Endothelial cell of umbilical vein (primary cell): ENCODE measurements around the gene PIP4K2C. TPM values are rescaled to one million over a fixed set of nuclear protein-coding genes. Genes with fewer than 3 reads are reported as not detected.

Experiments used
- BruUV-seq: library from RNA; stranded (reverse); fragments of 400-500 nt; replicated peaks from 2 replicates; lab custom pipeline; 2021; lab: Mats Ljungman, UMichigan
- CTCF ChIA-PET: fragments of 300-600, 350-600 bp; sonication (Branson Sonifier 250); formaldehyde crosslinking; loops from one replicate; lab custom pipeline; 2021; ENCODE audit warnings: antibody characterized with exemption, inconsistent platforms; lab: Charles Lee
- POLR2A ChIA-PET: fragments of 300-600, 350-600 bp; sonication (Branson Sonifier 250); formaldehyde crosslinking; loops from one replicate; lab custom pipeline; 2021; ENCODE audit warnings: antibody characterized with exemption, inconsistent platforms; lab: Charles Lee
- DNase-seq: peaks from one replicate; pipeline ENCODE4 v3.0.0-alpha.2; 2011; ENCODE audit warnings: low read depth, low spot score
- FAIRE-seq: peaks from 2 replicates; lab custom pipeline; 2011; peaks lifted over from hg19 to GRCh38; lab: Jason Lieb, UNC
- H2AFZ ChIP-seq: 2 replicates; pipeline ENCODE4 v1.6.0; 2012; ENCODE audit warnings: low read depth, low read length, control low read depth, inconsistent platforms
- H3K27ac ChIP-seq: 2 replicates; pipeline ENCODE4 v1.5.1; 2011; ENCODE audit warnings: low read depth, mild to moderate bottlenecking, control low read depth, low read length, moderate library complexity; ENCODE audit not compliant: insufficient read depth
- H3K27me3 ChIP-seq, 2 experiments: 2 replicates each; pipeline versions ENCODE4 v1.6.0 to v1.6.1; 2011; ENCODE audit warnings: low read length in 2 of 2, mixed read lengths in 1 of 2; ENCODE audit not compliant: control insufficient read depth in 2 of 2, insufficient read depth in 2 of 2
- H3K36me3 ChIP-seq, 2 experiments: 2 replicates in 1 of 2; 3 replicates in 1 of 2; pipeline ENCODE4 v1.5.1; 2011; ENCODE audit warnings: low read length in 2 of 2, mild to moderate bottlenecking in 1 of 2, moderate library complexity in 1 of 2; ENCODE audit not compliant: control insufficient read depth in 2 of 2, insufficient read depth in 2 of 2; ENCODE audit errors: extremely low read depth in 1 of 2
- H3K4me1 ChIP-seq: 3 replicates; pipeline ENCODE4 v1.5.1; 2011; ENCODE audit warnings: mild to moderate bottlenecking, low read length; ENCODE audit not compliant: control insufficient read depth, insufficient read depth; ENCODE audit errors: extremely low read depth
- H3K4me2 ChIP-seq: 2 replicates; pipeline ENCODE4 v1.6.1; 2011; ENCODE audit warnings: low read length, control low read depth, mixed read lengths; ENCODE audit not compliant: insufficient read depth
- H3K4me3 ChIP-seq, 3 experiments: fragments of 200-600 bp in 1 of 3; sonication (generic), shearing (Covaris generic) in 1 of 3; replicated peaks in 1 of 3; 2 replicates each; pipeline ENCODE4 v1.5.1; 2011 to 2016; ENCODE audit warnings: control low read depth in 3 of 3, low read length in 3 of 3, mild to moderate bottlenecking in 2 of 3, inconsistent platforms in 1 of 3, low read depth in 1 of 3, moderate library complexity in 1 of 3; ENCODE audit not compliant: insufficient read depth in 1 of 3
- H3K79me2 ChIP-seq: 2 replicates; pipeline ENCODE4 v1.6.0; 2012; ENCODE audit warnings: low read length, inconsistent platforms; ENCODE audit not compliant: control insufficient read depth, insufficient read depth
- H3K9ac ChIP-seq: replicated peaks from 2 replicates; pipeline ENCODE3; 2011; ENCODE audit warnings: low read length, control low read depth; ENCODE audit not compliant: insufficient read depth; ENCODE audit errors: extremely low read depth
- H3K9me1 ChIP-seq: replicated peaks from 3 replicates; pipeline ENCODE4 v1.6.0; 2011; ENCODE audit warnings: mild to moderate bottlenecking, low read length; ENCODE audit not compliant: control insufficient read depth, insufficient read depth; ENCODE audit errors: extremely low read depth
- H3K9me3 ChIP-seq: replicated peaks from 2 replicates; pipeline ENCODE4 v1.5.1; 2012; ENCODE audit warnings: low read length, inconsistent platforms; ENCODE audit not compliant: control insufficient read depth, insufficient read depth
- H4K20me1 ChIP-seq: replicated peaks from 2 replicates; pipeline ENCODE3; 2011; ENCODE audit warnings: mild to moderate bottlenecking, low read length; ENCODE audit not compliant: control insufficient read depth, insufficient read depth; ENCODE audit errors: extremely low read depth
- EZH2 ChIP-seq: IDR thresholded peaks from 2 replicates; pipeline ENCODE4 v1.6.1; 2012; ENCODE audit warnings: borderline replicate concordance, low read depth, mild to moderate bottlenecking, moderate library complexity, low read length, inconsistent platforms; ENCODE audit not compliant: severe bottlenecking
- FOS ChIP-seq: IDR thresholded peaks from 2 replicates; pipeline ENCODE4 v1.6.1; 2011; ENCODE audit warnings: mild to moderate bottlenecking, low read length, moderate library complexity, borderline replicate concordance; ENCODE audit not compliant: insufficient read depth
- GATA2 ChIP-seq: IDR thresholded peaks from 2 replicates; pipeline ENCODE4 v1.7.0; 2011; ENCODE audit warnings: low read depth, mild to moderate bottlenecking, moderate library complexity, mixed read lengths, low read length; ENCODE audit not compliant: insufficient read length, insufficient read depth
- JUN ChIP-seq: IDR thresholded peaks from 2 replicates; pipeline ENCODE4 v1.6.1; 2011; ENCODE audit warnings: borderline replicate concordance, low read depth; ENCODE audit not compliant: insufficient read length, insufficient read depth
- MAX ChIP-seq: IDR thresholded peaks from 2 replicates; pipeline ENCODE4 v1.6.1; 2011; ENCODE audit not compliant: insufficient read depth, insufficient read length
- MYC ChIP-seq: IDR thresholded peaks from one replicate; pipeline ENCODE4 v1.6.1; 2011; ENCODE audit warnings: mild to moderate bottlenecking, low read depth, low read length
- POLR2A ChIP-seq: IDR thresholded peaks from 2 replicates; pipeline ENCODE4 v1.6.1; 2012; ENCODE audit warnings: low read depth, mild to moderate bottlenecking, control low read depth, low read length
- POLR2AphosphoS5 ChIP-seq: IDR thresholded peaks from 2 replicates; pipeline ENCODE4 v1.6.1; 2012; ENCODE audit warnings: low read depth, mild to moderate bottlenecking, control low read depth, low read length, moderate library complexity; ENCODE audit not compliant: insufficient read depth
- dilution Hi-C: fragments of 300-500 bp; cut with MboI; formaldehyde crosslinking; loops from one replicate; pipeline ENCODE4 v1.15.0; 2019; ENCODE audit warnings: low sequenced_read_pairs; ENCODE audit not compliant: extremely low pct_ligation_motif_present
- intact Hi-C: fragments of 100-400 bp; cut with micrococcal nuclease; formaldehyde crosslinking; loops from one replicate; pipeline ENCODE4 v1.10.0; 2022
- polyA plus RNA-seq, 4 experiments: library from polyadenylated mRNA; depleted of rRNA in 3 of 4; stranded (reverse) in 3 of 4; unstranded in 1 of 4; fragments of >200 nt; gene quantifications; 2 replicates each; pipeline versions ENCODE4 v1.2.1 to v1.2.3, GENCODE V29; 2011 to 2012; ENCODE audit warnings: missing spikeins in 1 of 4
- total RNA-seq: library from RNA; stranded (reverse); gene quantifications from 2 replicates; pipeline ENCODE4 v1.2.3, GENCODE V29; 2021
- TF ChIP-seq, protein P1 (sequence below), 2 donors: IDR thresholded peaks; 1 replicate in 1 of 2; 2 replicates in 1 of 2; pipeline ENCODE4 v1.5.1; 2011; ENCODE audit warnings: low read length in 2 of 2, mild to moderate bottlenecking in 2 of 2, moderate library complexity in 2 of 2, control low read depth in 1 of 2, inconsistent platforms in 1 of 2, low read depth in 1 of 2; ENCODE audit not compliant: insufficient read depth in 1 of 2; ENCODE audit errors: extremely low read depth in 1 of 2

PIP4K2C gene
- total and polyA plus RNA-seq, 2 donors (not counting 3 experiments of a cell fraction or from before 2014, with no cell fraction given): 10.5 to 11.5 TPM

- Histone ChIP-seq H3K4me3 (peak overlapping the region in 2 of 3 experiments; percentile 30 to 67), H2AFZ (peak overlapping the region; percentile 91), H3K36me3 (peaks cover 0 to 1% of the 10 kb centered on the region in 2 experiments), H3K79me2 (no peaks in the 10 kb centered on the region), H3K9me1 (no peaks in the 10 kb centered on the region), H3K27me3 (peaks cover 5 to 16% of the 10 kb centered on the region in 2 experiments), H4K20me1 (no peaks in the 10 kb centered on the region), H3K4me1 (peaks cover 3% of the 10 kb centered on the region), H3K9me3 (no peaks in the 10 kb centered on the region), H3K27ac (no peak overlapping the region), H3K9ac (no peak overlapping the region), H3K4me2 (peak overlapping the region; percentile 32)
- CTCF ChIA-PET: interaction anchor here (0.6 to 5.7 kb wide), 6 partner anchors 10 to 116 kb away, joined by 3 to 54 read pairs (median 7); partner anchors contain the start of gene B4GALNT1
- FAIRE-seq (no peak), DNase-seq (no peak)
- intact Hi-C loops: loop anchor here (2.0 kb wide), 1 partner anchor 20 kb away; the partner anchor contains the start of gene PIP4K2C
- no TSS peak for BruUV-seq
- dilution Hi-C loops: no loop called here
- POLR2A ChIA-PET: interaction anchor here (1.0 kb wide), 1 partner anchor 10 kb away, joined by 3 read pairs; no protein-coding TSS in a partner anchor
- TF ChIP-seq GATA2 (no peak), JUN (no peak), POLR2A (no peak), FOS (no peak), POLR2AphosphoS5 (no peak), MAX (no peak), MYC (no peak), EZH2 (no peak)
- TF ChIP-seq, protein P1, sequence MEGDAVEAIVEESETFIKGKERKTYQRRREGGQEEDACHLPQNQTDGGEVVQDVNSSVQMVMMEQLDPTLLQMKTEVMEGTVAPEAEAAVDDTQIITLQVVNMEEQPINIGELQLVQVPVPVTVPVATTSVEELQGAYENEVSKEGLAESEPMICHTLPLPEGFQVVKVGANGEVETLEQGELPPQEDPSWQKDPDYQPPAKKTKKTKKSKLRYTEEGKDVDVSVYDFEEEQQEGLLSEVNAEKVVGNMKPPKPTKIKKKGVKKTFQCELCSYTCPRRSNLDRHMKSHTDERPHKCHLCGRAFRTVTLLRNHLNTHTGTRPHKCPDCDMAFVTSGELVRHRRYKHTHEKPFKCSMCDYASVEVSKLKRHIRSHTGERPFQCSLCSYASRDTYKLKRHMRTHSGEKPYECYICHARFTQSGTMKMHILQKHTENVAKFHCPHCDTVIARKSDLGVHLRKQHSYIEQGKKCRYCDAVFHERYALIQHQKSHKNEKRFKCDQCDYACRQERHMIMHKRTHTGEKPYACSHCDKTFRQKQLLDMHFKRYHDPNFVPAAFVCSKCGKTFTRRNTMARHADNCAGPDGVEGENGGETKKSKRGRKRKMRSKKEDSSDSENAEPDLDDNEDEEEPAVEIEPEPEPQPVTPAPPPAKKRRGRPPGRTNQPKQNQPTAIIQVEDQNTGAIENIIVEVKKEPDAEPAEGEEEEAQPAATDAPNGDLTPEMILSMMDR (IDR thresholded peaks at IDR 0.05; ENCODE audit: extremely low read depth in 1 of 2, insufficient read depth in 1 of 2, low read depth in 1 of 2, low read length in 2 of 2): no peak
These were observed 19.6 kb downstream of the PIP4K2C start for GRCh38 chr12:57610554-57611107.
